Suppressor macrophage treated with lipopolysaccharide for 1 hour (primary cell): ENCODE measurements around the gene PAX7.
"Not testable (repeated sequence)": the region's sequence is repeated elsewhere in the genome, so short reads cannot be mapped to it uniquely, and the experiment has no call there.

Experiments used
- DNase-seq, 3 donors: peaks; one replicate each; pipeline ENCODE4 v3.0.0-alpha.2; 2020 to 2022

PAX7 gene

GRCh38 chr1:18666317-18666920, 35.8 kb downstream of the PAX7 start:
- DNase-seq = no peak

- no peak for DNase-seq
Observed at GRCh38 chr1:18667333-18667732, 36.7 kb downstream of the PAX7 start.

- DNase-seq = no peak
Observed at GRCh38 chr1:18668046-18668445, 37.4 kb downstream of the PAX7 start.

DNA sequence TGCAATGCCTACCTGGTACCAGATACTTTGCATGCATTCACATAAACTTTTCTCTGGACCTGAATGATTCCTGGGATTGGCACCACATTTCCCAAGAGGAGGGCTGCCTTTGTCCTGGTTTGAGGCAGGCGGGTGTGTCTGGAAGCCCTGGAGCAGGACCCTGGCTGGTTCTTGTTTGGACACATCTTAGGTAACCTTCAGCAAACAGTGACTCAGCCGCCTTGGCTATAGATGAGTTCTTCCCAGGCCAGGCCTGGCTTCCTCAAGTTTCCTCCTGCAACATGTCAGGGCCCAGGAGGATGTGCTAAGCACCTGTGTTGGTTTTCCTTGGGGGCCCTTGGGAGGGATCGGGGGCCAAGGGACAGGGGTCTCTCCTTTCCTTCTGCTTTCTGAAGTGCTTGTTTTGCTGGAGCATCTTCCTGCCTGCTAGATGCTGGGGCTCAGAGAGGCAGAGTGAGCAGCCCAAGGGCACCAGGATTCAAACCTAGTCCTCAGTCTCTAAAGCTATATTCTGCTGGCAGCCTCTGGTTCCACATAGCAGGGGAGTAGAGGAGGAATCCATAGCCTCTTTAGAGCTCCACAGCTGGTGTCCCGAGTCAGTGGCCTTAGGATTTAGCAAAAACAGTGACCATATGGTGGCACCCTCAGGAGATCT, 38.2 kb downstream of the PAX7 start:
- no peak for DNase-seq

GRCh38 chr1:18670121-18670867, 39.6 kb downstream of the PAX7 start:
- DNase-seq = no peak

DNA sequence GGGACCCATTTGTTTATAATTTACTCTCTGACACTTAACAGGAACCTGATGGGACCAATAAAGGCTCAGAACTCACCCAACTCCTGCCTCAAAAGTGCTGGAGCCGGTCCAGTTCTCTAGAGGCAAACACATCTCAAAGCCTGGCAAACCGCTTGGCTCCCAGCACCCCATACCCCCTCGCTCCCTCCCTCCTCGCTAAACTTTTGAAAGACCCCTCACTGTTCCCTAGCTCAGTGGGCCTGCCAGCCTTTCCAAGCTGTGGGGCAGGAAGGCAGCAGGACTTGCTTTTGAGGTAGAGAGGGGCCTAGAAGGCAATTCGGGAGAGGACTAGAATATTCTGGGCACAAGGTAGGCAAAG, 40.2 kb downstream of the PAX7 start:
- no peak for DNase-seq

DNA sequence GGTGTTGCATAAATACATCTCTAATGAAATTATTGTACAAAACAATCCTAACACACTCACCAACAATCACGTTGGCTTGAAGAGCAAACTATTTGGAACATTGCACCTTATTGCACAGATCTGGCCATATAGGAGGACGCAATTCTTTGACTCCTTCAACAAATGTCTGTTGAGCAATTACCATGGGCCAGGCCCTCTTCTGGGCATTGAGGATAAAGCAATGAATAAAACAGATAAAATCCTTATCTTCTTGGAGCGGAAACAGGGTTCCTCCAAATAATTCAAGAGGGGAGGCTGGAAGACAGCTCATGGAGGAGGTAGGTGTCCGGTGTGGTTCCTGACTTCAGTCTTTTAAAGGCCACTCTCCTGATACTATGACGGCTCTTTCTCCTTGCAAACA, 43.3 kb downstream of the PAX7 start:
- no peak for DNase-seq

DNA sequence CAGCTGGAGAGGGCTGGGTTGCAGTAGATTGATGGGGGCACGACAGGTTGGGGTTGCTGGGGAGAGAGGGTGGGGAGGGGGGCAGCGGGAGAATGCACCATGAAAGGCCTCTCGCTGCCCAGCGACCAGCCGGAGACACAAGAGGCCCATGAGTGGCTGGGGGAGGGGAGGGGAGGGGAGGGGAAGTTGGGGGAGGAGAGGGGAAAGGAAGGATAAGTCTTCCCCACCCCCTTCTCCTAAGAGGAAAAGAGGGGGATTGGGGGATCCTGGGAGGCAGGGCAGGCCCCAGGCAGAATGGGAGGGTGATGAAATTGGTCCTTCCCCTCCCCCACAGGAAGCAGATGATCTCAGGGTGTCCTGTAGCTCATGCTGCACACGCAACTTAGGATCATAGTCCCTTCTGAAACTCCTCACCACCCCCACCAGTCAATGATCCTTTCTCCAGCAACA, 45.7 kb downstream of the PAX7 start:
- DNase-seq = peak in 1 of 3 donors; percentile 4

- DNase-seq = peak; percentile 63 to 81 (median 75)
Observed at GRCh38 chr1:18681423-18681835, 50.8 kb downstream of the PAX7 start.

GRCh38 chr1:18682375-18682774, 51.7 kb downstream of the PAX7 start:
- no peak for DNase-seq

GRCh38 chr1:18684303-18684702, 53.7 kb downstream of the PAX7 start:
- DNase-seq = no peak

GRCh38 chr1:18686540-18686939, 55.9 kb downstream of the PAX7 start:
- no peak for DNase-seq

DNA sequence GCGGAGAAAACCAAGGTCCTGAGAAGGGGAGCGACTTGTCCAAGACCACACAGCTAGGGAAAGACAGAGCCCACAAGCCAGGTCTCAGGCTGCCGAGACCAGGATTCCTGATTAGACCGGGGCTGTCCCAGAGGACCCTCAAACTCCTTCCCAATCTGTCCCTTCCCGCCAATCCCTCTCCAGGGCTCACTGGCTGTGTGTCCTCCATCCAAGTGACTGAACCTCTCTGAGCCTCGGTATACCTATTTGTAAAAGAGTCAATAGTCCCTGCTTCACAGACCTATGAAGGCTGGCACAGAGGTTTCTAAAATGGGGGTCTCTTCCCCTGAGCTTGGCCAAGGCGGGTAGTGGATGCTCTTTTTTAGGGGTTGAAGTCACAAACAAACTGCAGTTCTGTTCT, 56.6 kb downstream of the PAX7 start:
- no peak for DNase-seq

- DNase-seq = no peak
Observed at GRCh38 chr1:18691648-18692047, 61.0 kb downstream of the PAX7 start.

GRCh38 chr1:18693256-18694098, 62.8 kb downstream of the PAX7 start:
- peak in 1 of 3 donors; percentile 13 for DNase-seq

- DNase-seq = not testable (repeated sequence)
Observed at GRCh38 chr1:18694289-18694688, 63.6 kb downstream of the PAX7 start.

- DNase-seq = no peak
Observed at GRCh38 chr1:18697541-18697940, 66.9 kb downstream of the PAX7 start.

DNA sequence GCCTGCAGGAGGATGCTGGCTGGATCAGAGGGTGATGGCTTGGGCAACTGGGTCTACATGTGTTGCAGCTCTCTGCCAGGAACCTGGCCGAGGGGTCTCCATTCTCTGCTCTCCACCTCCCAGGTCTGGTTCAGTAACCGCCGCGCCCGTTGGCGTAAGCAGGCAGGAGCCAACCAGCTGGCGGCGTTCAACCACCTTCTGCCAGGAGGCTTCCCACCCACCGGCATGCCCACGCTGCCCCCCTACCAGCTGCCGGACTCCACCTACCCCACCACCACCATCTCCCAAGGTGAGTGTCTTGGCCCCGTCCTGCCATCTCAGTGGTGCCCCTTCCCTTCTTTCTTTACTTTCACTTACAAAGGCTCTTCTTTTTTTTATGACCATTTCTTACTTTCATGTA, 69.9 kb downstream of the PAX7 start:
- DNase-seq = no peak

- DNase-seq = no peak
Observed at GRCh38 chr1:18701183-18701582, 70.5 kb downstream of the PAX7 start.

- DNase-seq = no peak
Observed at GRCh38 chr1:18703041-18703621, 72.5 kb downstream of the PAX7 start.

DNA sequence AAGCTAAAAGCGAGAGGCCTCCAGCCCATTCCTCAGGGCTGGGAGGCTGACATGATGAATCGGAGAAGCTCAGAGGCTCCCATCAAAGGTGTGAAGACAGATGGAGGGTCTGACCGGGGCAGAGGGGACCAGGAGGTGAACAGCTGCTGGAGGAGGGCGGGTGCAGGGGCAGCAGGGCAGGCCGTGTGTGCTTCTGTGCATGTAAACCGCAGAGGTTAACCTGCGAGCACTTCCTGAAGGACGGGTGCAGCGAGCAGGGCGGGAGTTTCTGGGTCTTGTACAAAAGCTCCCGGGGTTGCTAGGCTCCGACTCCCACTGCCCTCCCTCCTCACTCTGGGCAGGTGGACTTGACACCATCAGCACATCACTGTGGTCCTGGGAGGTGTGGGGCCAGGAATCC, 75.2 kb downstream of the PAX7 start:
- DNase-seq = no peak

GRCh38 chr1:18707696-18708257, 77.1 kb downstream of the PAX7 start:
- DNase-seq = no peak

- no peak for DNase-seq
Observed at GRCh38 chr1:18710002-18710401, 79.4 kb downstream of the PAX7 start.
